OCI-LY3 (cell line): ENCODE data around the gene ASIC2.

Experiments
- CTCF ChIP-seq: fragments of 200-600, 300-600 bp; sonication (generic); IDR thresholded peaks from 2 replicates; pipeline ENCODE4 v1.5.1; 2014; ENCODE audit warnings: antibody characterized with exemption, low read length, low read depth
- EZH2phosphoT487 ChIP-seq: fragments of 200-600 bp; shearing (Covaris generic); IDR thresholded peaks from 2 replicates; pipeline ENCODE4 v1.6.1; 2018; ENCODE audit warnings: antibody characterized with exemption, mixed run types, low read depth

GRCh38 chr17:33328129-33328528 is 35.0 kb upstream of the ASIC2 start:
- TF ChIP-seq CTCF (no peak), EZH2phosphoT487 (no peak)
